GM18858 (cell line): ENCODE data around the gene METAP1D.
"Not testable (repeated sequence)": the region's sequence is repeated elsewhere in the genome, so short reads cannot be mapped to it uniquely, and the experiment has no call there.

Source experiments
- ATAC-seq: cut with Tn5 transposase; IDR thresholded peaks from one replicate; pipeline ENCODE4 v1.9.1; 2021; ENCODE audit not compliant: unreplicated experiment

Gene METAP1D

DNA sequence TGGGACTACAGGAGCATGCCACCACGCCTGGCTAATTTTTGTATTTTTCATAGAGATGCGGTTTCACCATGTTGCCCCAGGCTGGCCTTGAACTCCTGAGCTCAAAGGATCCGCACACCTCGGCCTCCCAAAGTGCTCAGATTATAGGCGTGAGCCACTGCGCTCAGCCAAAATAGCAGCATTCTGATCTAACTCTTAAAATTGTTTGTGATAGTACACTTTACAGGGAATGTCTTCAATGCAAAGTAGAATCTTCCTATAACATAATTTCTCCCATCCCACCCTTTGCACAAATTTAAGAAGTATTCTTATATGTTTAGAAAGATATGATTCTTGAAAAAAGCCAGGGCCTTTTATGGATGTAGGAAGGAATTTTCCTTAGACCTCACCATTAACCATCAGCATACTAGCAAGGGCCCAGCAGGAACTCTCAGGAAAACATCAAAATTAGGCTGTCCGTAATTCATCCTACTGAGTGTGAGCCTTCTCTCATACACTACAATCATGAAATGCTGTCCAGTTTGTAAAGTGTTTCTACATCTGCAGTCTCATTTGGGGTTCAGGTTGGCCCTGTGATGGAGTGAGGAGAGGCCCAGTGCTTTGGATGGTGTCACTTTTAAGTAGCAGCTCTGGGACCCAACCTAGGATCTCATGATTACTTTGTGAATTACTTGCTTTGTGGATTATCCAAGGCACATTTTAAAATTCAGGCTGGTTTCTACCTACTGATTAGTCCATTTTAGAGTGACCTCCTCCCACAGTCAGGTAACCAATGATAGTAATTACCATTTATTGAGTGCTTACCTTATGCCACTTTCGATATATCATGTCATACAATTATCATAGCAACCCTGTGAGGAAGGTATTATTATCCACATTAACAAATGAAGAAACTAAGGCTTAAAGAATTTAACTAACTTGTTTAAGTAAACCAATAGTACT is 48.1 kb downstream of the METAP1D start:
- no peak for ATAC-seq

DNA sequence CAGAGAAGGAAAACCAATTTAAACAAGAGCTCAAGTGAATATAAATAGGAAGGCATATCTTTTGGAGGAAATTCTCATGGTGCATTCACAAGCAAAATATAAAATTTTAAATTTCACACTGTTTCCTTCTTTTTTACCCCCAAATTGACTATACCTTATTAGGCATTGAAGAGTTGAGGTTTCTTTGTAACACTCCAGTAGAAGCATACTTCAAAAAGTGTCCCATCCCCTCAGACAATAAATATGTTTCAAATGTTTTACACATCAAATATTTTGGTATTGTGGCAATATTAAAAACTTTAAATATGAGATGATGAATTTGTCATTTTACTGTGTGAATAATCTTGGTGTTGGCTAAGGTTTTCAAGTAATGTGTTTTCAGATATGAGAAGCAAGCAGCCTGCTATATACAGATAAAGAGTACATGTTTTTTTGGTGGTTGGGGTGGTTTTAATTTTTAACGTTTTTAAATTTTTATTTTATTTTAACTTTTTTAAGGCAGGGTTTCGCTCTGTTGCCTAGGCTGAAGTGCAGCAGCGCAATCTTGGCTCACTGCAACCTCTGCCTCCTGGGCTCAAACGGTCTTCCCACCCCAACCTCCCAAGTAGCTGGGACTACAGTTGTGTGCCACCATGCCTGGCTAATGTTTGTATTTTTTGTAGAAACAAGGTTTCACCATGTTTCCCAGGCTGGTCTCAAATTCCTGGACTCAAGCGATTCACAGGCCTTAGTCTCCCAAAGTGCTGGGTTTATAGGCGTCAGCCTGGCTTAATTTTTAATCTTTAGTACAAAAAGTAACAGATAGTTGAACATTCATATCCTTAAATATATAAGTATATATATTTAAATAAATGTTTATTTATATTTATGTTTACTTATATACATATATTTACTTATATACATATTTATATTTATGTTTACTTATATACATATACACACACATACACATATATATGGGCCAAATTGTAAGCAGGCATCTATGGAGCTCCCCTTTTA is 49.1 kb downstream of the METAP1D start:
- no peak for ATAC-seq

DNA sequence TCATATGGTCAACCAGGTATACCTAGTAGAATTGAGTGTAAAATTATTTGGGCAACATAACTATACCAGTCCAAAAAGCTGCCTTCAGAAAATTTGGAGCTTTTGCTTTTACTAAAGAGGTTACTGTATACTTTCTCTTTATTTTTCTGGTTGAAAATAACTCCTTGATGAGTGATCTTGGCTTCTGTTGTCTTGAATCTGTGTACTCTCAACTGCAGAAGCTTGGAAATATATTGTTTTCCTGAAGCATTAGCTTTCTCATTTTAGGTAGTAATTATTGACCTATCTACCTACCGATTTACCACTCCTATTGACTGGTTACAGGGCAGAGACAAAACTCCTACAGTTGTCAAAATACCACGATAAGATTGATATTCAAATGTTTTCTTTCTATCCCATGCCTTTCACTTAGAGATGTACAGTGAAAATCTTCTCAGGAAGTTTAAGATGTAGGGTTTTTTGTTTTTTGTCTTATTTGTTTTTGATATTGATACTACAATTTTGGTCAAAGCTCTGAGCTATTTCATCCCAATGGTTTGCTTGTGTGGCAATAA is 49.9 kb downstream of the METAP1D start:
- ATAC-seq, result no peak

DNA sequence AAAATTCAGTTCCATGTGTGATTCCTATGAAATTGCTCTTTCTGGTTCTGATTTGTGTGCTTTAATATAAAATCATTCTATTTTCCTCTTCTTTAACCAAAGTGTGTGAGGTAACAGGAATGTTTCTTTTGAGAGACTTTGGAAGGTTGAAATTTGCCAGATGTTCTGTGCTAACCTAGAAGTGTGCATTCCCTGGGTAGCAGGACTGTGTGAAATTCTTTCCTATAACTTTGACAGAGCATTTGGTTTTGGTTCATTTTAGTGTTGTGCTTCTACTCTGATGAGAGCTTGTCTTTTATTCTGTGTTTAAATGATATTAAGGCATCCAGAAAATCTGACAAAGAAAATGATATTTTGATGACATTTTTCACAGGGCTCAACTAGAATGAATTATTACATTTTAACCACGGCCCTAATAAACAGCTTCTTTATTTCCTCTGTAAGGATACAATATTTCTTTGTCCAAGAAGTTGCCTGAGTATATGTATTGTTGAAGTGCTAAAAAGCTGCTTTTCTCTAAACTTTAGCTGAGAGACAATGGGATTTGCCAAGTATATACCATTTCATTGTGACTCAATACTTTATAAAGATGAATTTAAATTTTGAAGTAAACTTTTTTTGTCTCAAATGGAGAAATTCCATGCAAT is 50.8 kb downstream of the METAP1D start:
- no peak for ATAC-seq

DNA sequence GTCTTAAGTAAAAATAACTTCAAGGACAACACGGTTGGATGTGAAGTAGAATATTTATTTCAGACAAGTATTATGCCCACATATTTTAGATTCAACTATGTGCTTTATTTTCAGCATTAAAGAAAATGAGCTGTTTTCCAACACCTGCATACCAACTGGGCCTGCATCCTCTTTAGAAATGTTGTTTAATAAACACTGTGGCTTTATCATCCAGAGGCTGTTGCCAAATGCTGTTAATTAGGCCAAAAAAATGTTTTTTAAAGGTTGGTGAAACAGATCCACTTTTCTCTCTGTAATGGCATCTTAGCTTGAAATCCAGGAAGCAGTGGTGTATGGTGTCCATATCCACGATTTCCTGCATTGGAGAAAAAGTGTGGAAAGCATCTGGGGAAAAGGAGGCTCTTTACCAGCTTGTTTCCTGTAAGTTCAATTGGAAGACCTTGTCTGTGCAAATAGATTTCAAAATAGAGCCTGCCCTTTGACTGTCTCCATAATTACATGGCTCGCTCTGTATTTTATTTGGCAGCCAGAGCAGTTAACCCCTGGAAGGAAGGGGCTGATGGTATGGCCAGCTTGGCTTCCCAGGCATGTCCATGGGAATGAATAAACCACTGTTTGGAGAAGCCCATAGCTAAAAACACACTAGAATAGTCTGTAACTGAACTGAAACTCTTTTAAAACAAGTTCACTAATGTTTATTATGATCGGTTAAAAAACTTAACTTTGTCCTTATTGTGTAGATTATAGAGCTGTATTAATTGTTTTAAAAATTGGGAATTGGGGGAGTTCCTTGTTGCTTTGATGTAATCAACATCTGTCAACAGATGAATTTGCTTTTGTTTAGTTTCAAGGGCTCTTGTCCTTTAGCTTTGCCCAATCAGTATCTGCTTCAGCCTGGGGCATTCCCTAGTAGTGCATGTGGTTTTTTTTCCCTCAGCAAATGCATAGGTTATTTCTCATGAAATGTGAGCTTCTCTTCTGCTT is 52.5 kb downstream of the METAP1D start:
- no peak for ATAC-seq

DNA sequence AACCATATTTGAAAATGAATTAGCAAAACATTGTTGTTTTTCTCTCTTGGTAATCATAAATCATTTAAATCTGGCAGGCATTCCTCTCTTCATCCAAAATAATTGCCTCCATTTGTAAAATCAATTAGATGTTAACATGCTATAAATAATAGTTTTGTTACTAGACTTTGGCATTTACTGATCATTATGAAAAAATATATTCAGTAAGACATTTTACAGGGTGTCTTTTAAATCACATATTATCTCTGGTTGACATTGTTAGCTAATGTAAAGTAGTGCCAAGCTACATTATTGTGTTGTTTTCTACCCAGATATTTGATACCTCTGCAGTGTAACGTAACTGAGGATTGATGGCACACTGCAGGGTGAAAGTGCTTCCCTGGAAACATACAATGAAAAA is 53.7 kb downstream of the METAP1D start:
- ATAC-seq, result no peak

DNA sequence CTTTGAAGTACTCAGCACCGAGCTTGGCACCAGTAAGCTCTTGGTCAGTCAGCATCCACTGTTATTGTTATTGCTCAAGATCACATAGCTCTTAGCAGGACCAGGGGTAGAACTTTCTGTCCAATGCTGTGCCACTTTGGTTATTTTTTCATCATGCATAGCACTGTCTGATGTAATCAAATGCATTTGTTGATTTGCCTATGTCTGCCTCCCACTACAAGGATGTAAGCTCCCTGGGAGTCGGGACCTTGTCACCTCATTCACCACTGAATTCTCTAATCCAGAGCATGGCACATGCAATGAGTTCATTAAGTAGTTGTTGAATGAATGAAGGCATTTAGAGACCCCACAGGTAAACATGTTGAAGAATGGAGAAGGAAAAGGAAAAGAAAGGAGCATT is 56.5 kb downstream of the METAP1D start:
- no peak for ATAC-seq

DNA sequence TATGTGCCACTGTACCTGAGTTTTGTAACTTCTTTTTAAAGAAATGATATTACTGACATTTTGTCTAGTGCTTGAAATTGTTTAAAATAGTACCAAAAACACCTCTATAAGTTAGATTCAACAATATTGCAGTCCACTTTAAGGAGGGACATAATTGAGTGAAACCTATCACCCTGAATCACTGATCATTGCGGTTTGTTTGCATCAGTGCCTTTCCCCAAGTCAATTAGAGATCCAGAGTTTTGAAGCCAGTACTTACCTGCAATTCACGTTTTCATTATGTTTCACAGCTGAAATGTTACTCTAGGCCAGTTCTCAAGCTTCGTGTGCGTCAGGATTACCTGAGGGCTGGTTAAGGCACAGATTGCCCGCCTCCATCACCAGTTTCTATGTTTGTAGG is 58.9 kb downstream of the METAP1D start:
- no peak for ATAC-seq

DNA sequence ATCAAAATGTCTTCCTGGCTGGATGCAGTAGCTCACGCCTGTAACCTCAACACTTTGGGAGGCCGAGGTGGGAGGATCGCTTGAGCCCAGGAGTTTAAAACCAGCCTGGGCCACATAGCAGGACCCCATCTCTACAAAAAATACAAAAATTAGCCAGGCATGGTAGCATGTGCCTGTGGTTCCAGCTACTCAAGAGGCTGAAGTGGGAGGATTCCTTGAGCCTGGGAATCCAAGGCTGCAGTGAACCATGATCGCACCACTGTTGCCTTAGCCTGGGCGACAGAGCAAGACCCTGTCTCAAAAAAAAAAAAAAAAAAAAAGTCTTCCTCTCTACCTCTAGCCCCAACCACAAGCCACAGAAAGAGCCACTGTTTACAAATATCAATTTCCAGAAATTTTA is 60.4 kb downstream of the METAP1D start:
- ATAC-seq, result not testable (repeated sequence)

DNA sequence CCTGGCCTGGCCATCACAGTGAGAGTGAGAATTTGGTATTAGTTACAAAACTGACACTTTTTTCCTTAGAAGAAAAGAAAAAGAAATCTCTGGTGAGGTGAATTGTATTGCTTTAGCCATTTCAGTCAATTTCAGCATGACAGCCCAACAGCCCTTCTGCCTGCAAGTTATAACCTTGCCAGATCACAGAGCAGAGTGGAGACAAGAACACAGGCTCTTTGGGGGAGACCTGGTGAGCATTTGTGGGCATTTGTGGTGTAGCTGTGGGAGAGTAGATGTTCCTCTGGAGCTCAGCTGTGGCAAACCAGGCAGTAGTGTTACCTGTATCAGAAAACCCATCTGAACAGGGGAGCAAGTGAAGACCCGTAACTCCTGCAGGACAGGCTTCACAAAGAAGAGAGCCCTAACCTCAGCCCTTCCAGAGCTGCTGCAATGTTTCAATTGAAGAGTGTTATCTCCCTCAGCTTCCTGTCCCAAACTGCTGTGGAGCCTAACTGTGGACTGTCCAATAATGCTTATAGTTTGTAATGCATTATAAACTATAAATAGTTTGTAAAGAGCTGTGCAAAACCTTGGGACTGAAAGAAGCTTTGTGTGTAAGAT is 62.8 kb downstream of the METAP1D start:
- ATAC-seq, result no peak

DNA sequence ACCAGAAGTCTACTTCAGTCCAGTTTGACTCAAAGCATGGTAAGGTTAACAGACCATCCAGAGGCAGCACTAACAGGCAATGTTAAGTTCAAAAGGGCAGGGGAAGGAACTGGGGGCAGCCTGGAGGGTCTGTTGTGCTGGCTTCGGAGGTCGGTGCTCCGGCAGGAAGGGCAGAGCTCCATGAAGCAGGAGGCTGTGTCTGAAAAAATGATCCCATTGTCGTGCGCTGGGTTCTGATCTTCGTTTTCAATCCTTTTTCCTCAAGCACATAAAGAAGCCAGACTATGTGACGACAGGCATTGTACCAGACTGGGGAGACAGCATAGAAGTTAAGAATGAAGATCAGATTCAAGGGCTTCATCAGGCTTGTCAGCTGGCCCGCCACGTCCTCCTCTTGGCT is 63.7 kb downstream of the METAP1D start:
- ATAC-seq, result no peak

DNA sequence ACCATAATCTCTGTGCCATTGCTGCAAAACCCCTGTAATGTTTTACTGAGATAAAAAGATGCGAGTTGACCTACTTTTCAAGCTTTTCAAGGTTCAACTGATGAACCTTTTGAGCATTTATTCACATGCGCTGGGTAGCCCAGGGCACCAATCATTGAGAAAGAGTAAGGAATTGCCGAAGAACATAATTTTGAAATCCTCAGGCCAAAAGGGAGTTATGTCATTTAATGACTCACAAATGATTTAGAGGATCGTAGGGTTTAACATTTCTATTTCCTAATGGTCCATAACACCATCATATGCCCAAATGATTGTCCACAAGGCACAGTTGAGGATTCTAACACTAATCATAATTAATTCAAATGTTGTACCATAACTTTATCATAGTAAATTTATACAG is 65.4 kb downstream of the METAP1D start:
- no peak for ATAC-seq

DNA sequence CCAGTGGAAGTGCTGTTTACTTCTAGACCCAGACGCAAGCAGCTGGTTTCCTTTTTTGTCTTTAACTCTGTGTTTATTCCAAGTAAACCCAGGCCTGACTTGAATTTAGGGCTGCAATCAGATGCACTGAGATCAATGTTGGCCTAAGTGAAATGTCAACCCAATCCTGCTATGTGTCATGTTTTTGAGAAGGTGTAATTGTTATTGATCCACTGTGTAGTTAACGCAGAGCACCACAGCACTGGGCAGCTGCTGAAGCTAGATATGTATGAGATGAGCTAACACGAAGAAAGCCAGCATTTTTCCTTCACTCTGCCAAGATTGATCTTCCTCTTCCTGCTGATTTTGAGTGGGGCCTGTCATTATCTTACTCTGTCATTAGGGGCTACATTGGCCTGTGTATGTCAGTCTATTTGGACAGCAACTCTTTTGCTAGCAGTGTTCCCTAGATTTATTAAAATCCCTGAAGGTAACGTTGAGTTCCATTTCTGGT is 66.7 kb downstream of the METAP1D start:
- ATAC-seq, result no peak

DNA sequence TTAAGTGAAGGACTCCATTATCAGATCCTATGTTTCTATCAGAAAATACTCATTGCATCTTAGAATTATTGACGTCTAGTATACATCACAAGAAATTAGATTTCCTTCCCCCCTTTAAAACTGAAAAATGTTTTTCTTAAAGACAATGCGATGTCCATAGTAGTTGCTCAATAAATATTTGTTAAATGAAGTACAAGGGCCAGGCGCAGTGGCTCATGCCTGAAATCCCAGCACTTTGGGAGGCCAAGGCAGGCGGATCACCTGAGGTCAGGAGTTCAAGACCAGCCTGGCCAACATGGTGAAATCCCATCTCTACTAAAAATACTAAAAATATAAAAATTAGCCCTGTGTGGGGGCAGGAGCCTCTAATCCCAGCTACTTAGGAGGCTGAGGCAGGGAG is 68.2 kb downstream of the METAP1D start:
- not testable (repeated sequence) for ATAC-seq

DNA sequence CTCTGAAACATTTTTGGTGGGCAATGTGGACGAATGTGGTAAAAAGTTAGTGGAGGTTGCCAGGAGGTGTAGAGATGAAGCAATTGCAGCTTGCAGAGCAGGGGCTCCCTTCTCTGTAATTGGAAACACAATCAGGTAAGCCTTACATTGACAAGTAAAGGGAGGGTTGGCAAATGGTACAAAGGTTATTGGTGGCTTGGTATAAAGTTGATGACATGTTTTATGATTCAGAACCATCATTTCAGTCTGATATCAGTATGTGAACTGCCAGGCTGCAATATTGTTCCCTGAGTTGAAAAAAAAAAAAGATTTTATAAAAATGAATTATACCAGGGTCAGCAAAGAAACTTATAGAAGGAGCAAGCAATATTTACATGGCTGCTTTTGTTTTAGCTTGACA is 71.2 kb downstream of the METAP1D start:
- ATAC-seq, result no peak

DNA sequence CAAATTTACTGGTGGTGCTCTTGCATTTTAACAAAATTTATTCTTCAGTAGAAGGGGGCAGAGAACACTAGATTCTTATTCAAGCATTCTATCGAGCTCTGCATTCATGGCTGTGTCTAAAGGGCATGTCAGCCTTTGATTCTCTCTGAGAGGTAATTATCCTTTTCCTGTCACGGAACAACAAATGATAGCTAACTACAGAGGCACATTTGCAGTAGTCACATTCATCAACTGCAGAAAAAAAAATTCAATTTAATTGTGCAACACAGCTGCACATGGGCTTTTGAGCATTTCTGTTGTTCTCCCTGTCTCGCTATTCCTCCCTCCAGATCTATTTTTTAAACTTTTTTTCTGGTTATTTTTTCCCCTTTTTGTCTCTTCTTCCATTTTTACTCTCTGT is 72.5 kb downstream of the METAP1D start:
- no peak for ATAC-seq

DNA sequence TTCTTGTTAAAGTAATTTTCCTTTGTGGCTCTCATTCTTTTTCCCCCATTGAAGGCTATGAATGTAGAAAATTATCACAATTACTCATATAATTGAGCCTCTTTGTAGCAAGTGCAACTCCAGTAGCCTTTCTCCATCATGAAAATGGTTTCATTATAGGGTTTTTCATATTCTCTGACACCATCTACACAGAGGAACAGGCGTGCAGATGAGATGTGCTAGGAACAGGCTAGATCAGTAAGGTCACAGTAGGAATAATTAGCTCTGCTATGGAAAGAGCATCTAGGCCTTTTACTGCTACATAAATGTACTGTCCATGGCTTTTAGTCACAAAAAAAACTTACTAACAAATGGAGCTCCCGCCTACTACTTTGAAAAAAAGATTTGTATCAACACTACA is 73.0 kb downstream of the METAP1D start:
- no peak for ATAC-seq

DNA sequence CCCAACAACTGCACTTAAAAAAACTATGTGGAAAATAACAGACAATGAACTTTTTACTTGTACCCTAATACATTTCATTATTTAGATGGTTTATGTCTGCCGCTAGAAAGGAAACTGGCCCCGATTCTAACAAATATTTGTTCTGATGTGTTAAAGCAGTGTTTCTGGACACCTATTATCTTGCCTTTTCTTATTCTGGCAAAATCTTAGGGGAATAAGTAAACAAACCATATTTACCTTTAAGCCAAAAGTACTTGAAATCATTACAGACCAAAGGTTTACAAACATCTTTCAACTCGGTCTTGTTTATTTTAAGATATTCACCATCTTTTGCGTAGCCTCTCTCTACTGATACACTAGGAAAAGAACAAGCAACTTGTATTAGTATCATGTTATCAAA is 73.8 kb downstream of the METAP1D start:
- no peak for ATAC-seq

DNA sequence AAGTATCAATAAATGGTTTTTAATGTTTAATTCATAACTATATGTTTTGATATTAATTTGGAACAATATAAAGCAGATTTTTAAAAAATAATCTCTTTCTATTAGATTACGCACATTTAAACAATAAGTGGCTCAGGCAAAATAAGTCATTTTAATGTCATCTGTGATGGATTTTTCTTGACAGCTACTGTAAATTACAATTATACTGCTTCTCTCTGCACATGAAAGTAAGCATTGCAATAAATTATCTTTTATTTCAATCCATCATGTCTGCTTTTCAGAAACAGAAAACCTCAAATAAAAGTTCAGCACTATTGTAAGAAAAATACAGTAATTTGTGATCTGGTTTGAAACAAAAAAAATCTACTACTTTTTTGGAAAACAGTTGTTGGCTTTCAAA is 74.5 kb downstream of the METAP1D start:
- ATAC-seq, result no peak
